Tibial nerve (tissue), 4 donors: ENCODE results near the gene BCAS1.

Source experiments
- EP300 ChIP-seq, 2 donors: sonication (generic); formaldehyde crosslinking; IDR thresholded peaks; one replicate each; pipeline ENCODE4 v1.6.1; 2017; ENCODE audit warnings: antibody characterized with exemption in 2 of 2, mild to moderate bottlenecking in 1 of 2
- POLR2A ChIP-seq, 2 donors: fragments of 450-650 bp; IDR thresholded peaks; one replicate each; pipeline ENCODE4 v1.6.1; 2017; ENCODE audit warnings: antibody characterized with exemption in 2 of 2, mild to moderate bottlenecking in 2 of 2, moderate library complexity in 2 of 2
- TF ChIP-seq, protein P1 (sequence below), 5 experiments: fragments of 200-600 bp in 3 of 5; fragments of 450-650 bp in 2 of 5; sonication (generic) in 3 of 5; IDR thresholded peaks; one replicate each; pipeline ENCODE4 v1.5.1; 2016 to 2019; ENCODE audit warnings: antibody characterized with exemption in 5 of 5, mild to moderate bottlenecking in 3 of 5, moderate library complexity in 2 of 5

GRCh38 chr20:54103762-54104600 lies 33.6 kb upstream of the BCAS1 start:
- TF ChIP-seq POLR2A (IDR thresholded peaks at IDR 0.05) (no peak), EP300 (IDR thresholded peaks at IDR 0.05) (no peak)
- TF ChIP-seq, protein P1, sequence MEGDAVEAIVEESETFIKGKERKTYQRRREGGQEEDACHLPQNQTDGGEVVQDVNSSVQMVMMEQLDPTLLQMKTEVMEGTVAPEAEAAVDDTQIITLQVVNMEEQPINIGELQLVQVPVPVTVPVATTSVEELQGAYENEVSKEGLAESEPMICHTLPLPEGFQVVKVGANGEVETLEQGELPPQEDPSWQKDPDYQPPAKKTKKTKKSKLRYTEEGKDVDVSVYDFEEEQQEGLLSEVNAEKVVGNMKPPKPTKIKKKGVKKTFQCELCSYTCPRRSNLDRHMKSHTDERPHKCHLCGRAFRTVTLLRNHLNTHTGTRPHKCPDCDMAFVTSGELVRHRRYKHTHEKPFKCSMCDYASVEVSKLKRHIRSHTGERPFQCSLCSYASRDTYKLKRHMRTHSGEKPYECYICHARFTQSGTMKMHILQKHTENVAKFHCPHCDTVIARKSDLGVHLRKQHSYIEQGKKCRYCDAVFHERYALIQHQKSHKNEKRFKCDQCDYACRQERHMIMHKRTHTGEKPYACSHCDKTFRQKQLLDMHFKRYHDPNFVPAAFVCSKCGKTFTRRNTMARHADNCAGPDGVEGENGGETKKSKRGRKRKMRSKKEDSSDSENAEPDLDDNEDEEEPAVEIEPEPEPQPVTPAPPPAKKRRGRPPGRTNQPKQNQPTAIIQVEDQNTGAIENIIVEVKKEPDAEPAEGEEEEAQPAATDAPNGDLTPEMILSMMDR (IDR thresholded peaks at IDR 0.05): no peak
